GM23338 (cell line): ENCODE results near the gene CEP78. TPM values are rescaled to one million over a fixed set of nuclear protein-coding genes. Genes with fewer than 3 reads are reported as not detected.

ENCODE experiments used
- ATAC-seq: fragments of 200-7000 bp; cut with Tn5 transposase; 3 replicates; pipeline ENCODE4 v1.9.1; 2020
- DNase-seq: peaks from one replicate; pipeline ENCODE4 v3.0.0-alpha.2; 2015; ENCODE audit warnings: low spot score
- H2AFZ ChIP-seq: fragments of 200-600 bp; sonication (generic); 2 replicates; pipeline ENCODE4 v1.8.0; 2016; ENCODE audit warnings: antibody characterized with exemption, mild to moderate bottlenecking, moderate library complexity
- H3F3A ChIP-seq: fragments of 200-600 bp; sonication (generic); replicated peaks from 2 replicates; pipeline ENCODE4 v1.8.0; 2017; ENCODE audit warnings: antibody characterized with exemption, mixed run types, low read depth
- H3K27ac ChIP-seq: fragments of 200-600 bp; sonication (generic); 2 replicates; pipeline ENCODE4 v1.6.1; 2016; ENCODE audit warnings: low read depth
- H3K27me3 ChIP-seq: fragments of 200-600 bp; sonication (generic); 2 replicates; pipeline ENCODE4 v1.8.0; 2016; ENCODE audit warnings: mild to moderate bottlenecking, mixed run types, moderate library complexity; ENCODE audit not compliant: insufficient read depth
- H3K36me3 ChIP-seq: fragments of 200-600 bp; sonication (generic); 2 replicates; pipeline ENCODE4 v1.8.0; 2016; ENCODE audit warnings: mild to moderate bottlenecking; ENCODE audit not compliant: insufficient read depth
- H3K4me1 ChIP-seq: fragments of 200-600 bp; sonication (generic); 2 replicates; pipeline ENCODE4 v1.8.0; 2016; ENCODE audit warnings: mild to moderate bottlenecking, moderate library complexity; ENCODE audit not compliant: insufficient read depth
- H3K4me2 ChIP-seq: fragments of 200-600 bp; sonication (generic); 2 replicates; pipeline ENCODE4 v1.7.1; 2017; ENCODE audit warnings: mixed run types
- H3K4me3 ChIP-seq: fragments of 200-600 bp; sonication (generic); 2 replicates; pipeline ENCODE4 v1.6.1; 2016; ENCODE audit warnings: mixed run types
- H3K79me2 ChIP-seq: fragments of 200-600 bp; sonication (generic); replicated peaks from 2 replicates; pipeline ENCODE4 v1.8.0; 2017; ENCODE audit warnings: mild to moderate bottlenecking; ENCODE audit not compliant: insufficient read depth
- H3K9me2 ChIP-seq: fragments of 200-600 bp; sonication (generic); 2 replicates; pipeline ENCODE4 v1.8.0; 2017; ENCODE audit not compliant: insufficient read depth
- H4K20me1 ChIP-seq: fragments of 200-600 bp; sonication (generic); replicated peaks from 2 replicates; pipeline ENCODE4 v1.8.0; 2017; ENCODE audit warnings: mild to moderate bottlenecking; ENCODE audit not compliant: insufficient read depth
- H3K27ac Mint-ChIP-seq: 2 replicates; pipeline ENCODE4 v1.8.0; 2020; ENCODE audit warnings: inconsistent platforms, mild to moderate bottlenecking, moderate library complexity, mixed read lengths
- H3K27me3 Mint-ChIP-seq: 3 replicates; pipeline ENCODE4 v1.8.0; 2022; ENCODE audit warnings: low read depth, mild to moderate bottlenecking, moderate library complexity, mixed read lengths, inconsistent platforms; ENCODE audit not compliant: insufficient read depth, poor library complexity
- H3K36me3 Mint-ChIP-seq: 3 replicates; pipeline ENCODE4 v1.8.0; 2021; ENCODE audit warnings: low read depth, mild to moderate bottlenecking, inconsistent platforms, moderate library complexity, mixed read lengths
- H3K4me1 Mint-ChIP-seq: 3 replicates; pipeline ENCODE4 v1.8.0; 2020; ENCODE audit warnings: mild to moderate bottlenecking, inconsistent platforms, mixed read lengths
- H3K4me3 Mint-ChIP-seq: 3 replicates; pipeline ENCODE4 v1.8.0; 2021; ENCODE audit warnings: moderate library complexity, mild to moderate bottlenecking, inconsistent platforms, mixed read lengths
- H3K9me3 Mint-ChIP-seq: 3 replicates; pipeline ENCODE4 v1.8.0; 2020; ENCODE audit warnings: moderate library complexity, mild to moderate bottlenecking, inconsistent platforms, mixed read lengths
- CREB1 ChIP-seq: fragments of 250-450 bp; sonication (Bioruptor Pico); IDR thresholded peaks from 2 replicates; pipeline ENCODE4 v1.5.0; 2020; ENCODE audit warnings: low read depth, mild to moderate bottlenecking, moderate library complexity
- ETS1 ChIP-seq: IDR thresholded peaks from 2 replicates; pipeline ENCODE4 v1.6.1; 2016; ENCODE audit warnings: antibody characterized with exemption
- EZH2 ChIP-seq: fragments of 200-600 bp; sonication (generic); IDR thresholded peaks from one replicate; pipeline ENCODE4 v1.8.0; 2017; ENCODE audit warnings: antibody characterized with exemption, mild to moderate bottlenecking, low read depth; ENCODE audit not compliant: unreplicated experiment
- NANOG ChIP-seq: IDR thresholded peaks from 2 replicates; pipeline ENCODE4 v1.6.1; 2016; ENCODE audit warnings: antibody characterized with exemption, borderline replicate concordance
- STAT1 ChIP-seq: IDR thresholded peaks from one replicate; pipeline ENCODE4 v1.6.1; 2016; ENCODE audit warnings: antibody characterized with exemption; ENCODE audit not compliant: unreplicated experiment
- ZNF114 ChIP-seq: fragments of 250-450 bp; sonication (Bioruptor Pico); IDR thresholded peaks from 2 replicates; pipeline ENCODE4 v1.5.0; 2020; ENCODE audit warnings: mild to moderate bottlenecking, moderate library complexity
- polyA plus RNA-seq: library from polyadenylated mRNA; unstranded; fragments of >200 nt; fragmentation: Nextera tagmentation; extraction: Ambion mirVana; gene quantifications from 2 replicates; pipeline ENCODE4 v1.2.1, GENCODE V29; 2016
- total RNA-seq: library from RNA; depleted of rRNA; stranded (reverse); fragments of >200 nt; shearing (Covaris generic); gene quantifications from 2 replicates; pipeline ENCODE4 v1.2.3, GENCODE V29; 2014
- TF ChIP-seq, protein P1 (sequence below): fragments of 250-450 bp; sonication (Bioruptor Pico); IDR thresholded peaks from 2 replicates; pipeline ENCODE4 v1.5.0; 2020; ENCODE audit warnings: mild to moderate bottlenecking, moderate library complexity

The CEP78 gene
- total and polyA plus RNA-seq, 2 experiments from 2014 or later, result 19.9 to 48.3 TPM

- TF ChIP-seq, protein P1, sequence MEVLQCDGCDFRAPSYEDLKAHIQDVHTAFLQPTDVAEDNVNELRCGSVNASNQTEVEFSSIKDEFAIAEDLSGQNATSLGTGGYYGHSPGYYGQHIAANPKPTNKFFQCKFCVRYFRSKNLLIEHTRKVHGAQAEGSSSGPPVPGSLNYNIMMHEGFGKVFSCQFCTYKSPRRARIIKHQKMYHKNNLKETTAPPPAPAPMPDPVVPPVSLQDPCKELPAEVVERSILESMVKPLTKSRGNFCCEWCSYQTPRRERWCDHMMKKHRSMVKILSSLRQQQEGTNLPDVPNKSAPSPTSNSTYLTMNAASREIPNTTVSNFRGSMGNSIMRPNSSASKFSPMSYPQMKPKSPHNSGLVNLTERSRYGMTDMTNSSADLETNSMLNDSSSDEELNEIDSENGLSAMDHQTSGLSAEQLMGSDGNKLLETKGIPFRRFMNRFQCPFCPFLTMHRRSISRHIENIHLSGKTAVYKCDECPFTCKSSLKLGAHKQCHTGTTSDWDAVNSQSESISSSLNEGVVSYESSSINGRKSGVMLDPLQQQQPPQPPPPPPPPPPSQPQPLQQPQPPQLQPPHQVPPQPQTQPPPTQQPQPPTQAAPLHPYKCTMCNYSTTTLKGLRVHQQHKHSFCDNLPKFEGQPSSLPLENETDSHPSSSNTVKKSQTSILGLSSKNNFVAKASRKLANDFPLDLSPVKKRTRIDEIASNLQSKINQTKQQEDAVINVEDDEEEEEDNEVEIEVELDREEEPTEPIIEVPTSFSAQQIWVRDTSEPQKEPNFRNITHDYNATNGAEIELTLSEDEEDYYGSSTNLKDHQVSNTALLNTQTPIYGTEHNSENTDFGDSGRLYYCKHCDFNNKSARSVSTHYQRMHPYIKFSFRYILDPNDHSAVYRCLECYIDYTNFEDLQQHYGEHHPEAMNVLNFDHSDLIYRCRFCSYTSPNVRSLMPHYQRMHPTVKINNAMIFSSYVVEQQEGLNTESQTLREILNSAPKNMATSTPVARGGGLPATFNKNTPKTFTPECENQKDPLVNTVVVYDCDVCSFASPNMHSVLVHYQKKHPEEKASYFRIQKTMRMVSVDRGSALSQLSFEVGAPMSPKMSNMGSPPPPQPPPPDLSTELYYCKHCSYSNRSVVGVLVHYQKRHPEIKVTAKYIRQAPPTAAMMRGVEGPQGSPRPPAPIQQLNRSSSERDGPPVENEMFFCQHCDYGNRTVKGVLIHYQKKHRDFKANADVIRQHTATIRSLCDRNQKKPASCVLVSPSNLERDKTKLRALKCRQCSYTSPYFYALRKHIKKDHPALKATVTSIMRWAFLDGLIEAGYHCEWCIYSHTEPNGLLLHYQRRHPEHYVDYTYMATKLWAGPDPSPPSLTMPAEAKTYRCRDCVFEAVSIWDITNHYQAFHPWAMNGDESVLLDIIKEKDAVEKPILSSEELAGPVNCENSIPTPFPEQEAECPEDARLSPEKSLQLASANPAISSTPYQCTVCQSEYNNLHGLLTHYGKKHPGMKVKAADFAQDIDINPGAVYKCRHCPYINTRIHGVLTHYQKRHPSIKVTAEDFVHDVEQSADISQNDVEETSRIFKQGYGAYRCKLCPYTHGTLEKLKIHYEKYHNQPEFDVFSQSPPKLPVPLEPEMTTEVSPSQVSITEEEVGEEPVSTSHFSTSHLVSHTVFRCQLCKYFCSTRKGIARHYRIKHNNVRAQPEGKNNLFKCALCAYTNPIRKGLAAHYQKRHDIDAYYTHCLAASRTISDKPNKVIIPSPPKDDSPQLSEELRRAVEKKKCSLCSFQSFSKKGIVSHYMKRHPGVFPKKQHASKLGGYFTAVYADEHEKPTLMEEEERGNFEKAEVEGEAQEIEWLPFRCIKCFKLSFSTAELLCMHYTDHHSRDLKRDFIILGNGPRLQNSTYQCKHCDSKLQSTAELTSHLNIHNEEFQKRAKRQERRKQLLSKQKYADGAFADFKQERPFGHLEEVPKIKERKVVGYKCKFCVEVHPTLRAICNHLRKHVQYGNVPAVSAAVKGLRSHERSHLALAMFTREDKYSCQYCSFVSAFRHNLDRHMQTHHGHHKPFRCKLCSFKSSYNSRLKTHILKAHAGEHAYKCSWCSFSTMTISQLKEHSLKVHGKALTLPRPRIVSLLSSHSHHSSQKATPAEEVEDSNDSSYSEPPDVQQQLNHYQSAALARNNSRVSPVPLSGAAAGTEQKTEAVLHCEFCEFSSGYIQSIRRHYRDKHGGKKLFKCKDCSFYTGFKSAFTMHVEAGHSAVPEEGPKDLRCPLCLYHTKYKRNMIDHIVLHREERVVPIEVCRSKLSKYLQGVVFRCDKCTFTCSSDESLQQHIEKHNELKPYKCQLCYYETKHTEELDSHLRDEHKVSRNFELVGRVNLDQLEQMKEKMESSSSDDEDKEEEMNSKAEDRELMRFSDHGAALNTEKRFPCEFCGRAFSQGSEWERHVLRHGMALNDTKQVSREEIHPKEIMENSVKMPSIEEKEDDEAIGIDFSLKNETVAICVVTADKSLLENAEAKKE, result no peak
- no peak for TF ChIP-seq ETS1
- TF ChIP-seq NANOG, result no peak
- no peak for TF ChIP-seq EZH2
Measured at GRCh38 chr9:78301466-78301865, 65.6 kb downstream of the CEP78 start (continued).

- H3K9me3 Mint-ChIP-seq, result peaks cover 3% of the 10 kb centered on the region; the same call in 2 of the 3 replicates
- Histone ChIP-seq H3K27ac (no peak overlapping the region), H3K9me2 (no peaks in the 10 kb centered on the region), H3K4me2 (no peak overlapping the region), H3K79me2 (peaks cover 100% of the 10 kb centered on the region), H3K4me3 (no peak overlapping the region), H3K27me3 (no peaks in the 10 kb centered on the region), H3F3A (peaks cover 24% of the 10 kb centered on the region), H4K20me1 (peaks cover 82% of the 10 kb centered on the region), H2AFZ (no peak overlapping the region), H3K36me3 (peaks cover 88% of the 10 kb centered on the region), H3K4me1 (peaks cover 11% of the 10 kb centered on the region)
- ATAC-seq, result no peak
- peaks cover 38% of the 10 kb centered on the region for H3K4me1 Mint-ChIP-seq
- H3K27ac Mint-ChIP-seq, result peak overlapping the region; percentile 35; the same call in 1 of the 2 replicates
- DNase-seq, result no peak
- H3K27me3 Mint-ChIP-seq, result peaks cover 11% of the 10 kb centered on the region
- no peak for TF ChIP-seq NANOG
- no peak for TF ChIP-seq STAT1
- no peak for TF ChIP-seq EZH2
- no peak for TF ChIP-seq ZNF114 (CRISPR knock-in tag)
- TF ChIP-seq CREB1, result no peak
- H3K4me3 Mint-ChIP-seq, result no peak overlapping the region; the same call in 2 of the 3 replicates
- peaks cover 100% of the 10 kb centered on the region for H3K36me3 Mint-ChIP-seq
Measured at GRCh38 chr9:78303377-78304062, 67.6 kb downstream of the CEP78 start.
